ENCODE measurements around the gene SATB2.

The SATB2 gene

DNA sequence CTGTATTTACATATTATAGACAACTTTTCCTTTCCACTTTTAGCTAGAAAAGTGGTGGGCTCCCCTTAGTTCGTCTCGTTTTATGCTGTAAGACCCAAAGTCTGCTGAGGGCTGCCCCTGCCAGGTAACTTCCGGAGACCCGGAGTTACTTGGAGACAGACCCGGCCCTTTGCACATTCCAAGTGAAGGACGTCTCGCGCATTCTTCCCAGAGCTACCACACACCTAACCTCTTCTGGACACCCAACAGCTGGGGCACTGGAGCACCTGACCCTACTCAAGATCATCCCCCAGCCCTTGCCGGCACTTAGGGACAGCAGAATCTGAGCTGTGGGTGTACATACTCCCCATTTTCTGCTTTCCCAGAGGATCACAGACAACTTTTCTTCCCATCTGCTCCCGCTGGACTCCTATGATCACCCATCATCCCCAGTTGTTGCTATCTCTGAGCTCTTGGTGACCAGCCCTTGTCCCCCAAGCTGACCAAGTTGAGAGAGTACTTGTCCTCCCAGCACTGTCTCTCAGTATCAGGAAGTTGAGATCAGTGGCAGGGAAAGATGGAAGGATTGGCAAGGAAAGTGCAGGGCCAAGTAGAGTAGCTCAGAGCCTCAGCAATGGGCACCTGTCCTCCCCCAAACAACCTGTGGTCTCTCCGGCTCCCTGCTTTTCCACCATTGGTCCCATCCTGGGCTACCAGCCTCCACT, 8.4 kb upstream of the SATB2 start:
- DNase-seq (ENCODE audit: low read depth in 2 of 3, low spot score in 1 of 3), result no peak

DNA sequence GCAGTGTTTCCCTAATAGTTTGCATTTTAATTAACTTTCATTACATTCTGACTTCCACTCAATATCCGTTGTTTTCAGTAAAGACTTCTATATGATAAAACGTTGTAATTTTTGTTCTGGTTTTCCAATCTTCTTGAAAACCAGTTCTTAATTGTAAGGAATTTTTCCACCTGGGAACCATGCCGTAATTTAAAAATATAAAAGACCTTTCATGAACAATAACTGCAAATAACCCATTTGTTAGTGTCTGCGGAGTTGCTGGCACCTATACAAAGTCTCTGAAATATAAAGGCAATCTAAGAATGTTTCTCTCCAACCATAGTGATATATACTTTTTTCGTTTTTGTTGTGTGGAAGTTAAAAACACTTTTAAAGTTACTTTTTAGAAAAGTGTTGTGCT, 7.7 kb upstream of the SATB2 start:
- no peak for DNase-seq (ENCODE audit: low read depth in 2 of 3, low spot score in 1 of 3)

- no peak for DNase-seq (ENCODE audit: low read depth in 2 of 3, low spot score in 1 of 3)
Observed at GRCh38 chr2:199464606-199465352, 7.0 kb upstream of the SATB2 start.

- DNase-seq (ENCODE audit: low read depth in 2 of 3, low spot score in 1 of 3), result no peak
Observed at GRCh38 chr2:199463708-199464605, 6.2 kb upstream of the SATB2 start.

GRCh38 chr2:199462956-199463692, 5.4 kb upstream of the SATB2 start:
- DNase-seq (ENCODE audit: low read depth in 2 of 3, low spot score in 1 of 3), result peak; percentile 34 to 50 (median 48)

DNA sequence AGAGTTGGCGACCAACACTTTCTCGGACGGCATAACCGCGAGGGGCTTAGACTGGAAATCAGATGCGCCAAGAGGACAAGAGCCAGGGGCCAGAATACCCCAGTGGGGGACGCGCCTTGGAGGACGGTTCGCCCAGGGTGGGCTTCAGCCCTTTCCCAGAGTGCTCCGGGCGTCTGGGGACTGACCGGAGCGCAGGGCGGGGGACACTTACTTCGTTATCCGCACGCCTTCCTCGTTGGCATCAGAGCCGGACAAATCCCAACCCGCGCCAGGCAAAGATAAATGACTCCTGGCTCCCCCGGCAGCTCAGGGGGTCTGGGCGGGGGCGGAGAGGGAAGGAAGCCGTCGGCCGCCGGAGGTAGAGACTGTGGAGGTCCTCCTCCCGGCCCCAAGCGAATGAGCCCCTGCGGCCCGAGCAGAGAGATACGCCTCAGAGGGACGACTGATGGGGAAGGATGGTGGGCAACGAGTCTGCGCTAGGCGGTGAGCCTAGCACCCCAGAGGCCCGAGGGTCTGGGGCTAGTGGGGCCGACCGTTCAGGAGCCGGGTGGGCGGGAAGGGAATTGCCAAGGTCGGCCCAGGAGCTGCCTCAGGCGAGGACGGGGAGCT, 4.7 kb upstream of the SATB2 start:
- no peak for DNase-seq (ENCODE audit: low read depth in 2 of 3, low spot score in 1 of 3)

DNA sequence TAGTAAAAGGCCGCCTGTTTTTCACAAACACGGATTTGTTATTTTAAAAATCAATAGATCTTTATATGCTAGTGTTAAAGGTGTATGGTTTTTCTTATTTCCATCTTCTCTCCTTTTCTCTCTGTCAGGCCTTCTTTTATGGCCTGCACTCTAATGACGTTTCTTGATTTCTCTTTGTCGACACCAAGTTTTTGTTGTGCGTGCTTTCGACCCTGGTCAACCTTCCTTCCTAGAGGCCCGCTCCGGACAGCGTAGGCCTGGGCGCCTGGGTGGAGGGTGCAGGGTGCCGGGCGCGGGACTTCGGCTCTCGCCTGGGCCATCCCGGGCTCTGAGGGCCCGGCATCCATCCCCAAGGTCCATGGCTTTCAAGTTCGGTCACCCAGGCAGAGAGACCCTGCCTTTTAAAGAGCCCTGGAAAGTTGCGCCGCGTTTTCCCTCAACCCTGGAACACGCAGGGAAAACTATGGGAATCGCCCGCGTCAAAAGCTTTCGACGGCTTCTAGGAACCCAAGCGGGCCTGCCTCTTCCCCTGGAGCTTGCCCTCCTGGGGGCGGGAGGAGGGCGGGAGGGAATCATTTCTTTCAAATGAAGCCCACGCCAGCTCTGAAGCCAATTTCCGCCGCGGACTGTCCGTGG, 4.1 kb upstream of the SATB2 start:
- DNase-seq (ENCODE audit: low read depth in 2 of 3, low spot score in 1 of 3), result no peak

GRCh38 chr2:199460846-199461710, 3.3 kb upstream of the SATB2 start:
- DNase-seq (ENCODE audit: low read depth in 2 of 3, low spot score in 1 of 3), result no peak

DNA sequence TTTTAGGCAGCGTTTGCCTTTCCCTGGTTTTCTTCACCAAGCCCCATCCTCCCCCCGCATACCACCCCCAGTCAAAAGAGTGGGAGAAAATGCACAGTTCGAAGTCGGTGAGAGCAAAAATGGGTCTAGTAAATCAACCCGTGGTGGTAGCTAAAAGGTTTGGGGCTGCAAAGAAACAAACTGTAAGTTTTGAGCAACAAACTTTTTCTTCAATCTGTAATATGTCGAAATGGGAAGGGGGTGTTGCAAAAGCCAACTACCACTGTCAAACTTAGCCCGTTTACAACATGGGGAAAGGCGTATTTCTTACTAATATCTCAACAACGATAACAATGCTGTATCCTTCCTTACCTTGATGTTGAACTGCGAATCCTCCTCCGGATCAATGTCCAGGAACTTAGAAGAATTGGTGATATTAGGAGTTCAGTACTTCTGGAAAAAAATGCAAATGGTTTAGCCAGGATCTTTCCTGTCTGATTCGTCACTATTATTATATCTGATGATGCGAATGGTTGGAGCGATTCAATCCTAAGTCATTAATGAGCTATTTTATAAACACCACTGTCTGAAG, 2.4 kb upstream of the SATB2 start:
- DNase-seq (ENCODE audit: low read depth in 2 of 3, low spot score in 1 of 3), result no peak

DNA sequence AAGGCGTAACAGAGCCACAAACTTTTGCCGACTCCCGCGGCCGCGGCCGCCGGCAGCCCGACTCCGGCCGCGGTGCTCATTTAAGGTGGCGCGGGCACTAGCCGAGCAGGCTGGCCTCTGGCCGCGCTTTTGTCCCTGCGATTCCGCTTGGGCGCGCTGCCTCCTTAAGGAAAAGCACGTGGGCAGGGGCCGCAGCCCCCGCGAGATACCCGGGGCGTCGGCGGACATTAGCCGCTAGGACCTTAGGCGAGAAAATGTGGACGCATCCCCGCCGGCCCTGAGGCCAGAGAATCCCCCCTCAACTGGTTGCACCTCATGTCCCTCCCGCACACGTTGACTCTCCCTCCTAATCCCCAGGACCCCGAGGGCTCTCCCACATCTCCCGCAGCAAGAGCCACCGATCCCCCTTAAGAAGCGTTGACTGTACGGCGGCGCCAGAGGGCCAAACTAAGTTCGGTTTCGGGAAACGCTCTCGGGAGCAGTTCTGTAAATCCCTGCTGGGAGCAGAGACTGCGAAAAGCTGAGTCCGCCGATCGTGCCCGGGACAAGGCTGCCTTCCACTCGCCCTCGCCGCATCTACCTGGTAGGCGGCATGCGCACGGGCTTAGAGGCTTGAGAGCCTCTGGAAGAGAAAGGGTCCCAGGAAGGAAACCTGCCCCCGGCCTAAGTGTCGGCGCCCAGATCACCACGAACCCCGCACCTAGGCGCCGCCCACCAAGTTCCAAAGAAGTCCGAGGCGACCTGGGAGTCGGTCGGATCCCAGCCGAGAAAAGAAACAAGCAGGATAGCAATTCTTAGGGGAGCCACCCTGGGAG, 1.8 kb upstream of the SATB2 start:
- DNase-seq (ENCODE audit: low read depth in 2 of 3, low spot score in 1 of 3), result peak in 2 of 3 donors; percentile 46 to 62

DNA sequence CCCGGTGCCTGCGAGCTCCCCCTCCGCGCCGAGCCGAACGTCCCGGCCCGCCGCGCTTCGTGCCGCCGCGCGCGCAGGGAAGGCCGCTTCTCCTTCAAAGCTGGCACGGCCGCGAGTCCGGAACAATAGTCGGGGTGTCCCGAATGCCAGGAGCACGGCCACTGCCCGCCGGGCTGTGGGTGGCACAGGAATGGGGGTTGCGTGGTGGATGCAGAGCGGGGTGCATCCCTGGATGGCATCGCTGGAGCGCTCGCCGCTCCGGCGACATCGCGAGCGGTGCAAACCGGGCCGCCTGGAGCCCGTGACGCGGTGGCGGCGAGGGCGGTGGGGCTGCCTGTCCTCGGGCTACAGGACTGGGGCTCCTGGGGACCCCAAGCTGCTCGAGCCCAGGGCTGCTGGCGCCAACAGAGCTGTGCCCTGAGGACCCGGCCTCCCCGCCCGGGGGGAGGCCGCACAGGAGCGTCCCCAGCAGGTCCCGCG, 1.1 kb upstream of the SATB2 start:
- DNase-seq (ENCODE audit: low read depth in 2 of 3, low spot score in 1 of 3), result no peak

DNA sequence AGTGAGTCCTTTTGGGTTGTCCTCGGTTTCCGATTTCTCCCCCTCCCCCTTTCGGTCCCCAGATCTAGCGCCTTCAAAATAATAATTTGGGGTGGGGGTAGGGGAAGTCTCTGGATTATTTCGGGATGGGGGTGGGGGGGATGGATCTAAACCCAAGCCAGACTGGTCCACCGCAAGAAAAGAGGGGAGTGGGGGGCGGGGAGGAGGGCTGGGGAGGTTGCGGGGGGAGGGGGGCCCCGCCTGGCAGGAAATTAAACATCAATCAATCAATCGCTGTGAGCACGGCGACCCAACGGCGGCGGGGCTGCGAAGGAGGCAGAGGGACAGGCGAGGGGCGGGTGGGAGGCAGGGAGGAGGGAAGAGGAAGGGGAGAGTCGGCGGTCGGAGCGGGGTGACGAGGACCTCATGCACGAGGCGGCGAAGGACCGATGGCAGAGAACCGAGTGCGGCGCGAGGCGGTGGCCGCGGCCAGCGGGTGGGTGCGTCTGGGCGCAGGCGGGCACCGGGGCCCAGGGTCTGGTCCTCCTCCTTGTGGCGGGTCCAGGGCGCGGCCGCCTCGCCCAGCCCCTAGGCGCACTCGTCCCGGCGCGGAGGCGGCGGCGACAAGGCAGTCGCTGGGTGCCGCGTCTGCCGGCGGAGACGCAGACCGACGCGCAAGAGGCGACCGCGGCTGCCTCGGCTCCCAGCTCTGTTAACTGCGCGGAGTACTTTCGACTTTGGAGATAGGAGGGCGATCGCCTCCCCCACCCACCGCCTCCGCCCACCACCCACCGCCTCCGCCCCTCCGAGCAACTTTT, 468 bp upstream of the SATB2 start:
- DNase-seq (ENCODE audit: low read depth in 2 of 3, low spot score in 1 of 3), result no peak

DNA sequence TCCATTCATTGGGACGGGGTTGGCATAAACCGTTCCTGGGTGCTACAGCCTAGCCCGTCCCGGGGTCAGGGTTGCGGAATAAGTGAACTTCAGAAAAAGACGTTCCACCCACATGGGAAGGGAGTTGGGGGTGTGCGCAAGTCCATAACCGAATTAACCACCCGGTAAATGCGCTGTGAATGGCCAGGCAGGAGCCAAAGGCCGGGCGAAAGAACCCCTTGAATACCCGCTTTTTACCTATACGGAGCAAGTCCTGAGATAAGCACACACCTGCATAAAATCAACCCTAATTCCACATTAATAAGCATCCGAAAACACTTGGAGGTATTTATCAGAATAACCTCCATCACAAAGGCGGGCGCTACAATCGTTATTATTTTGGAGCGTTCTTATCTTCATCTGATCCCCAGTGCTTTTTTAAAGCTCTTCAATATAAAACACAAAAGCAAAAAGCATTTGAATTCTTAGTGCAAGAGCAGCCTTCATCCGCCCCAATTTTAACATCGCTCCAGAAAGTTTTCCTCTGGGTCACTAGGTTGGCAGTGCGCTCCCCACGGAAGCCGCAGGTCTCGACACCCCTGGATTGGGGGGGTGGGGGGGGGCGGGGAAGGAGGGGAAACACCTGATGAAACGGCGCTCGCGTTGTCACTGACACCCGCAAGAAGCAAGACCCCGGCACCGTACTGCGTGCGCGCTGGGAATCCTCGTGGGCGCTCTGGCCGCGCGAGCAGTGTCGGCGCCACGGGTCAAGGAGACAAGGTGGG, 1.2 kb downstream of the SATB2 start:
- no peak for DNase-seq (ENCODE audit: low read depth in 2 of 3, low spot score in 1 of 3)

DNA sequence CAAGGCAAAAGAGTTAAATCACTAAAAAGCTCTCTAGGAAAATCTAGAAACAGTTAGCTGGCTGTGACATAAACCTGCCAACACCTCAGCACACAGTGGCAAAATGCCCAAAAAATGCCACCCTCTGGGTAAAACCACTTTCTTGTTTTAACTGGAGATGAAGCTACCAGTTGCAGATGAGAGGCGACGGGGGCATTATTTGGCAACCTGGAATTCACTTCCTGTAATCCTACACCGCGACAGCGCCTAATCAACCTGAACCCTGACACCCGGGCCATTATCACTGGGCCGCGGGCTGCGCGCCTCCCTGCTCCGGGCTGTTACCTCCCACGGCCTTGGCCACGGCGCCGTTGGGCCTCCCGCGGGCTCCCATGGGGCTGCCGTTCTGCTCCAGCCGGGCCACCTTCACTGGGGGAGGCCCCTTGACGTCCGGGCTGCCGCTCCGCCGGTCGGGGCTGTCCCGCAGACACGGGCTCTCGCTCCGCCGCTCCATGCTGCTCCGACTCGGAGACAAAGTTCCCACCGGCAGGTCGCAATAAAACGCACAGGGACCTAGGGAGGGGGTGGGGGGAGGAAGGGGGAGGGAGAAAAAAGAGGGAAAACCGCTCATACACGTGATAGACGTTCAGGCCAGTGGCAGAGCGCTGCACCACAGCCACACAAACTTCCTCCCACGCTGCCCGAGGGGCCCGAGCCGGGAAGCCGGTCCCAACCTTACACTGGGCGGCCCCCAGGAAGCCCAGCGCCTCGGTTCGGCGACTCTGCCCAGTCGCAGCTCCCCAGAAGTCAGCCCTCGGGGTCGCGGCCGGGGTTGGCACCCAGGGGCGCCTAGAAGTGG, 2.0 kb downstream of the SATB2 start:
- DNase-seq (ENCODE audit: low read depth in 2 of 3, low spot score in 1 of 3), result no peak

DNA sequence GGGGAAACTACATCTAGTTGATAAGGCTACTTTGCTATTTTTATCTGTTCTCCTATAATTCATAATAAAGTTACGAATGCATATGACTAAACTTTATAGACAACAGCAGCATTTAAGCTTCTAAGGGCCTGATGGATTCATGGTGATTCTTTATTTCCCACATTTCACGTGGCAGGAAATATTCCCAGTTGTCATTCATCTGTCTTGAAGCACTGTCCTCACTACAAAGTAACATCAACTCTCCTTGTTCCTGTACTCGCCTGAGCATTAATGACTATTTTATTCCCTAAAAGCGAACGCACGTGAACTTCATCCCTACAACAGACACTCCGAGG, 2.6 kb downstream of the SATB2 start:
- no peak for DNase-seq (ENCODE audit: low read depth in 2 of 3, low spot score in 1 of 3)

GRCh38 chr2:199452991-199453379, 4.8 kb downstream of the SATB2 start:
- no peak for DNase-seq (ENCODE audit: low read depth in 2 of 3, low spot score in 1 of 3)
